Measurements from ENCODE around the gene SLC6A1. TPM values are rescaled to one million over a fixed set of nuclear protein-coding genes. Genes with fewer than 3 reads are reported as not detected.

Gene SLC6A1
- total and polyA plus RNA-seq, 2 of the 13 experiments (the other 11 are each of a cell fraction or from before 2014, with no cell fraction given) = not detected

- ATAC-seq (peak; percentile 70), FAIRE-seq (no peak), DNase-seq (ENCODE audit: low spot score) (no peak)
- no TSS peak for BruUV-seq (replicated peaks)
- WGBS (ENCODE audit: low lambda C conversion rate) = 20% methylated on average over 5 of the region's 5 CpGs
- H3K79me2 ChIP-seq (ENCODE audit: insufficient read depth, low read length) = no peaks in the 10 kb centered on the region
- no peak overlapping the region for H3K27ac ChIP-seq (ENCODE audit: extremely low read length, insufficient read depth, low read length)
- intact Hi-C loops (cut with micrococcal nuclease; ENCODE audit: unreplicated experiment) (no loop called here), in situ Hi-C loops (cut with HindIII; ENCODE audit: extremely low pct_ligation_motif_present, low pct_unique_long_range_greater_than_20kb) (no loop called here)
- H3K36me3 ChIP-seq (replicated peaks in 1 of 2; ENCODE audit: control insufficient read depth in 1 of 2, insufficient read depth in 2 of 2, low read length in 2 of 2) = no peaks in the 10 kb centered on the region
- CTCF ChIA-PET (ENCODE audit: low intra/inter-chr PET ratio, low total read pairs) = no interaction called here
- H3K9me3 ChIP-seq (ENCODE audit: low read length) = no peaks in the 10 kb centered on the region
- H3K27me3 ChIP-seq (ENCODE audit: control insufficient read depth in 1 of 2, insufficient read depth in 2 of 2, low read length in 2 of 2) = peaks cover 0 to 2% of the 10 kb centered on the region in 2 experiments; a peak in 2 of 5 replicates
- no peaks in the 10 kb centered on the region for H3K4me1 ChIP-seq (ENCODE audit: insufficient read depth, low read length)
- POLR2A ChIA-PET = no interaction called here
- H2AFZ ChIP-seq (ENCODE audit: low read length) = no peak overlapping the region
- no peak overlapping the region for H3K4me3 ChIP-seq (replicated peaks in 1 of 3; ENCODE audit: insufficient read depth in 1 of 3, low read depth in 2 of 3, low read length in 3 of 3)
- no peak overlapping the region for H3K4me2 ChIP-seq (ENCODE audit: low read depth, low read length)
- no peak overlapping the region for H3K9ac ChIP-seq (ENCODE audit: insufficient read depth, low read depth, low read length)
- H4K20me1 ChIP-seq (ENCODE audit: insufficient read depth, low read length) = no peaks in the 10 kb centered on the region
- no peak for TF ChIP-seq ZBTB7B (CRISPR knock-in tag; IDR thresholded peaks at IDR 0.05)
- no peak for TF ChIP-seq DZIP1 (CRISPR knock-in tag; IDR thresholded peaks at IDR 0.05)
- no peak for TF ChIP-seq HOXD1 (CRISPR knock-in tag; IDR thresholded peaks at IDR 0.05)
- no peak for TF ChIP-seq CBX2 (IDR thresholded peaks at IDR 0.05; ENCODE audit: low read depth, low read length)
- TF ChIP-seq CBX2 (CRISPR knock-in tag; IDR thresholded peaks at IDR 0.05; ENCODE audit: low read depth) = no peak
- no peak for TF ChIP-seq REXO4 (CRISPR knock-in tag; IDR thresholded peaks at IDR 0.05; ENCODE audit: borderline replicate concordance)
- TF ChIP-seq CREM (IDR thresholded peaks at IDR 0.05) = no peak
- no peak for TF ChIP-seq CREM (CRISPR knock-in tag; IDR thresholded peaks at IDR 0.05)
- TF ChIP-seq MYC (CRISPR knock-in tag; IDR thresholded peaks at IDR 0.05; ENCODE audit: borderline replicate concordance) = no peak
- TF ChIP-seq ZNF549 (CRISPR knock-in tag; IDR thresholded peaks at IDR 0.05) = no peak
- TF ChIP-seq ZNF225 (CRISPR knock-in tag; IDR thresholded peaks at IDR 0.05) = no peak
- TF ChIP-seq SMAD3 (CRISPR knock-in tag; IDR thresholded peaks at IDR 0.05) = no peak
- no peak for TF ChIP-seq NFAT5 (CRISPR knock-in tag; IDR thresholded peaks at IDR 0.05)
- TF ChIP-seq ZNF276 (CRISPR knock-in tag; IDR thresholded peaks at IDR 0.05; ENCODE audit: low read depth) = no peak
- no peak for TF ChIP-seq SIX4 (CRISPR knock-in tag; IDR thresholded peaks at IDR 0.05)
- TF ChIP-seq DNMT3B (CRISPR knock-in tag; conservative IDR thresholded peaks at IDR 0.05) = no peak
- no peak for TF ChIP-seq MEF2D (CRISPR knock-in tag; IDR thresholded peaks at IDR 0.05)
Measured at GRCh38 chr3:11045536-11045935, 53.0 kb downstream of the SLC6A1 start.

All from HepG2 (cell line).